Bronchial epithelial cell (primary cell): ENCODE results near the gene VPREB3. TPM values are rescaled to one million over a fixed set of nuclear protein-coding genes. Genes with fewer than 3 reads are reported as not detected.

ENCODE experiments used
- DNase-seq: peaks from one replicate; pipeline ENCODE4 v3.0.0-alpha.2; 2010; ENCODE audit warnings: low read depth
- FAIRE-seq: peaks from 2 replicates; lab custom pipeline; 2011; peaks lifted over from hg19 to GRCh38; lab: Jason Lieb, UNC
- H3K27me3 ChIP-seq: 2 replicates; pipeline ENCODE4 v1.5.1; 2011; ENCODE audit warnings: low read length; ENCODE audit not compliant: control insufficient read depth, insufficient read depth
- H3K36me3 ChIP-seq: 2 replicates; pipeline ENCODE4 v1.5.1; 2011; ENCODE audit warnings: low read length; ENCODE audit not compliant: control insufficient read depth, insufficient read depth
- H3K4me3 ChIP-seq: 2 replicates; pipeline ENCODE4 v1.5.1; 2011; ENCODE audit warnings: mild to moderate bottlenecking, low read depth, low read length, control low read depth
- CTCF ChIP-seq: IDR thresholded peaks from 2 replicates; pipeline ENCODE4 v1.5.1; 2011; ENCODE audit warnings: mild to moderate bottlenecking, moderate library complexity, low read length, control low read depth, inconsistent platforms; ENCODE audit not compliant: insufficient read depth, severe bottlenecking
- total RNA-seq: library from RNA; depleted of rRNA; stranded (reverse); fragments of >200 nt; gene quantifications from 2 replicates; pipeline ENCODE4 v1.2.1, GENCODE V29; 2014

The VPREB3 gene
- total RNA-seq, 1 donor from 2014 or later = not detected

GRCh38 chr22:23772315-23772648 lies 18.1 kb upstream of the VPREB3 start:
- TF ChIP-seq CTCF = no peak
- Histone ChIP-seq H3K27me3 (peaks cover 9% of the 10 kb centered on the region), H3K36me3 (no peaks in the 10 kb centered on the region), H3K4me3 (peak overlapping the region; percentile 21)
- DNase-seq (no peak), FAIRE-seq (no peak)

- no peak for TF ChIP-seq CTCF
- Histone ChIP-seq H3K4me3 (no peak overlapping the region), H3K36me3 (no peaks in the 10 kb centered on the region), H3K27me3 (peaks cover 7% of the 10 kb centered on the region)
- no peak for FAIRE-seq
- no peak for DNase-seq
These were observed 15.2 kb upstream of the VPREB3 start for GRCh38 chr22:23769321-23769965.

DNA sequence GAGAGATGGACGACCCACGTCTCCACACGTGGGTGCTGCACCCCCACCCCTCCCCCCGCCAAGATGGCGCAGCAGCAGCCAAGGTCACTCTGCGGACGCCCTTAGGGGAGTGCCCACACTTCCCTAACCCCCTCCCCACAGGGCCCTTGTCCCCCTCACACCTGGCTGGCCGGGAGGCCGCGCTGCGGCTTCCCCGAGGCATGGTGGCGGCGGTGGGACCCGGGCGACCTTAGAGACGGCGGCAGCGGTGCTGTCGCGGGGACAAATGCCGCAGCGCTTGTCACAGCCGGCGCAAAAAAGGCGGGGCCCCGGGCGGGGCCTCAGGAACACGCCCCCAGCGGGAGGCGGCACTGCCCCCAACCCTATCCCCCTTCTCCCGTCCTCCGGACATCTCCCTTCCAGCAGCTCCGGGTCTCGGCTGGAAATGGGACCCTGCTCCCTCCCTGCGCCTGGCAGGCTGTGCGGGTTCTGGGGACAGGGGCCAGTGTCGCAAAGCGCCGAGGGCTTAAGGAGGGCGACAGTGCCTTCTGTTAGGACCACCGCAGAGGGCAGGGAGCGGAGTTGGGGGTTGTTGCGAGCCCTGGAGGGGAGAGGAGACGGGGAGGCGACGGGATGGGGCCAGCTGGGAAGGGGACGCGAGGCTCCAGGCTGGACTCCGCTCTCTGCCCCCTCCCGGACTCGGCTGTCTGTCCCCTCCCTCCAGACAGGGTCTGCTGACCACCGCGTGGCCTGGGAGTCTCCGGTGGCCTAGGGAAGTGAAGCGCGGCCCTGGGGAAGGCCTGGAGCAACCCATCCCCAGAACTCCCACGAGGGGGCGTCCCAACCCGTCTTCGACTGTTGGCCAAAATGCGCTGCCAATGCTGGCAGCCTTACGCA lies 13.7 kb upstream of the VPREB3 start, which contains the start of gene CHCHD10:
Gene CHCHD10, minus strand, starts transcription at position 300 of the 876 bp plus-strand sequence. Its CDS starts 98 bp downstream, at position 202.
- TF ChIP-seq CTCF = peak; percentile 83
- FAIRE-seq (no peak), DNase-seq (peak; percentile 19)
- Histone ChIP-seq H3K27me3 (no peaks in the 10 kb centered on the region), H3K36me3 (no peaks in the 10 kb centered on the region), H3K4me3 (peak within 1 kb of the TSS; percentile 83)

DNA sequence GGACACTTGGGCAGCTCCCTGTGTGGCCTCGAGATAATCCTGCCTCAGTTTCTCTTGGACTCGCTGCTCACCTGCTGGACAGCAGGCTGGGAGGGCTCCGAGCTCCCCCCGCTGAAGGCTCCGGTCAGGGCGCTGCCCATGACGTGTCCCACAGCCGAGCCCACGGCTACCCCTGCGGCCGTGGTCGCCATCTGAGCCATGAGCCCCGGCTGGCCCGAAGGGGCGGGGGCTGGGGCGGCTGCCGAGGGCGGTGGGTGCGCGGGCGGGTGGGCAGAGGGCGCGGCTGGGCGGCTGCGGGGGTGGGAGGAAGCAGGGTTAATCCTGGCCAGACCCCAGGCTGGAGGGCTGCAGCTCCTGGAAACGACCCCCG lies 13.1 kb upstream of the VPREB3 start:
- no peak for FAIRE-seq

More for the DNA sequence above, 13.1 kb upstream of the VPREB3 start:
- Histone ChIP-seq H3K27me3 (no peaks in the 10 kb centered on the region), H3K36me3 (no peaks in the 10 kb centered on the region), H3K4me3 (peak overlapping the region; percentile 83)
- DNase-seq = no peak
- TF ChIP-seq CTCF = no peak
